CD14-positive monocyte (primary cell): ENCODE measurements around the gene ME3. TPM values are rescaled to one million over a fixed set of nuclear protein-coding genes. Genes with fewer than 3 reads are reported as not detected.
"Not testable (repeated sequence)": the region's sequence is repeated elsewhere in the genome, so short reads cannot be mapped to it uniquely, and the experiment has no call there.

Experiments
- DNase-seq, 3 donors: peaks; one replicate each; pipeline ENCODE4 v3.0.0-alpha.2; 2011 to 2022
- H2AFZ ChIP-seq: 2 replicates; pipeline ENCODE4 v1.6.0; 2012; ENCODE audit warnings: mild to moderate bottlenecking, low read depth, low read length, inconsistent platforms; ENCODE audit not compliant: insufficient read depth, poor library complexity, severe bottlenecking
- H3K27ac ChIP-seq, 2 donors: 1 replicate in 1 of 2; 2 replicates in 1 of 2; pipeline ENCODE4 v1.5.1; 2012 to 2013; ENCODE audit warnings: low read length in 2 of 2, control low read depth in 1 of 2, inconsistent platforms in 1 of 2, low read depth in 1 of 2, mild to moderate bottlenecking in 1 of 2
- H3K27me3 ChIP-seq, 2 donors: one replicate each; pipeline versions ENCODE4 v1.6.0 to v1.6.1; 2011 to 2013; ENCODE audit warnings: low read length in 2 of 2; ENCODE audit not compliant: control insufficient read depth in 2 of 2, insufficient read depth in 2 of 2
- H3K36me3 ChIP-seq, 2 donors: replicated peaks in 1 of 2; 1 replicate in 1 of 2; 2 replicates in 1 of 2; pipeline versions ENCODE4 v1.5.1 to v1.6.1; 2012 to 2013; ENCODE audit warnings: low read length in 2 of 2, control low read depth in 1 of 2, inconsistent platforms in 1 of 2, mild to moderate bottlenecking in 1 of 2; ENCODE audit not compliant: insufficient read depth in 2 of 2, control insufficient read depth in 1 of 2
- H3K4me1 ChIP-seq, 2 donors: 1 replicate in 1 of 2; 2 replicates in 1 of 2; pipeline versions ENCODE4 v1.5.1 to v1.6.1; 2012 to 2013; ENCODE audit warnings: low read length in 2 of 2, control low read depth in 1 of 2, inconsistent platforms in 1 of 2, mild to moderate bottlenecking in 1 of 2, moderate library complexity in 1 of 2; ENCODE audit not compliant: insufficient read depth in 2 of 2, control insufficient read depth in 1 of 2
- H3K4me2 ChIP-seq: replicated peaks from 2 replicates; pipeline ENCODE3; 2012; ENCODE audit warnings: low read length, moderate library complexity, mild to moderate bottlenecking; ENCODE audit not compliant: poor library complexity, severe bottlenecking; ENCODE audit errors: extremely low read depth
- H3K4me3 ChIP-seq, 3 experiments: fragments of 200-600 bp in 1 of 3; sonication (generic) in 1 of 3; replicated peaks in 1 of 3; 1 replicate in 2 of 3; 2 replicates in 1 of 3; pipeline ENCODE4 v1.5.1; 2011 to 2013; ENCODE audit warnings: low read length in 3 of 3, mild to moderate bottlenecking in 3 of 3, control low read depth in 2 of 3, low read depth in 2 of 3, inconsistent platforms in 1 of 3, moderate library complexity in 1 of 3
- H3K79me2 ChIP-seq: 2 replicates; pipeline ENCODE4 v1.6.0; 2012; ENCODE audit warnings: mild to moderate bottlenecking, control low read depth, inconsistent platforms, low read length, moderate library complexity; ENCODE audit not compliant: insufficient read depth
- H3K9ac ChIP-seq: 2 replicates; pipeline ENCODE4 v1.6.0; 2017; ENCODE audit warnings: low read length, mild to moderate bottlenecking; ENCODE audit not compliant: insufficient read depth, poor library complexity, severe bottlenecking
- H3K9me3 ChIP-seq, 2 donors: replicated peaks in 1 of 2; 1 replicate in 1 of 2; 2 replicates in 1 of 2; pipeline versions ENCODE4 v1.5.1 to v1.6.1; 2012 to 2013; ENCODE audit warnings: low read length in 2 of 2, control low read depth in 1 of 2; ENCODE audit not compliant: control insufficient read depth in 1 of 2, insufficient read depth in 1 of 2
- H4K20me1 ChIP-seq: 2 replicates; pipeline ENCODE4 v1.6.0; 2012; ENCODE audit warnings: mild to moderate bottlenecking, low read length, control low read depth, moderate library complexity; ENCODE audit not compliant: insufficient read depth
- H3K27ac Mint-ChIP-seq, 7 donors: one replicate each; pipeline ENCODE4 v1.8.0; 2020; ENCODE audit warnings: mild to moderate bottlenecking in 7 of 7, mixed read lengths in 7 of 7, moderate library complexity in 6 of 7, inconsistent platforms in 2 of 7
- H3K27me3 Mint-ChIP-seq, 3 donors: one replicate each; pipeline ENCODE4 v1.8.0; 2021 to 2022; ENCODE audit warnings: low read depth in 3 of 3, mild to moderate bottlenecking in 3 of 3, mixed read lengths in 3 of 3, moderate library complexity in 3 of 3, inconsistent platforms in 1 of 3
- H3K36me3 Mint-ChIP-seq, 2 donors: one replicate each; pipeline ENCODE4 v1.8.0; 2020; ENCODE audit warnings: mixed read lengths in 2 of 2, inconsistent platforms in 1 of 2, mild to moderate bottlenecking in 1 of 2
- H3K4me1 Mint-ChIP-seq: one replicate; pipeline ENCODE4 v1.8.0; 2020; ENCODE audit warnings: mild to moderate bottlenecking, mixed read lengths
- H3K4me3 Mint-ChIP-seq, 2 donors: one replicate each; pipeline ENCODE4 v1.8.0; 2020; ENCODE audit warnings: mild to moderate bottlenecking in 2 of 2, mixed read lengths in 2 of 2, moderate library complexity in 1 of 2
- H3K9me3 Mint-ChIP-seq, 7 donors: one replicate each; pipeline ENCODE4 v1.8.0; 2020 to 2022; ENCODE audit warnings: mixed read lengths in 7 of 7, mild to moderate bottlenecking in 6 of 7, moderate library complexity in 6 of 7, inconsistent platforms in 2 of 7
- CTCF ChIP-seq: fragments of 200-600 bp; IDR thresholded peaks from one replicate; pipeline ENCODE4 v1.8.0; 2022; ENCODE audit warnings: antibody characterized with exemption, mild to moderate bottlenecking
- WGBS: methylation state at CpG from one replicate; pipeline ENCODE4 v1.1.5; 2013; ENCODE audit warnings: missing lambda C conversion rate; ENCODE audit not compliant: insufficient coverage; 5-methylcytosine and 5-hydroxymethylcytosine counted together
- intact Hi-C, 2 donors: fragments of 100-400 bp; cut with micrococcal nuclease; formaldehyde crosslinking; loops; one replicate each; pipeline versions ENCODE4 v1.15.0 to v1.15.1; 2023
- polyA plus RNA-seq, 3 donors: library from polyadenylated mRNA; depleted of rRNA in 1 of 3; unstranded in 2 of 3; stranded (reverse) in 1 of 3; fragments of 300-500 nt in 2 of 3; fragments of >200 nt in 1 of 3; fragmentation: Illumina TruSeq in 2 of 3; gene quantifications; 1 replicate in 2 of 3; 2 replicates in 1 of 3; pipeline ENCODE4 v1.2.3, GENCODE V29; 2012 to 2021

ME3 gene
- polyA plus RNA-seq, 3 donors = 0.31 to 3.0 (median 0.42) TPM

DNA sequence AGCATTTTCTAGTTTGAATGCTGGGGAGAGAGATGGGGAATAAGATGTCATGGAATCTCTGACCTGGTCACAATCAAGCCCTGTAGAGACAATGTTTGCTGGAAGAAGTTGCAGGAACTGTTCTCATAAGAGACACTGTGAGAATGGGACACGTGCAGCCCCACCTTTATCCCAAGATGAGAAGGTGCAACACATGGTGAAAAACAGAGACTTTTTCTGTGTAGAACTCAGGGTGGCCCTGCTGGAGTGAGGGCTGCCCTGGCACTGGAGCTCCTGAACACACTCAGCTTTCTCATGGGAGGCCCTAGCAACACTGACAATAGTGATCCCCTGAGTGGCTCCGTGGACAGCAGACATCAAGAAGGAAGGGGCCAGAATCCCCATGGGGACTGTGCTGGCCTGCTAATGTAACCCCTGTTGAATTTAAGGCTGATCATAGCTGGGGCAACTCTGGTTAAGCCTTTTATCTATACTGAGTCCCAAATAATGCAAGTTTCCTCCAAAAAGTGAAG lies 106.6 kb downstream of the ME3 start:
- Mint-ChIP-seq H3K27me3 (no peaks in the 10 kb centered on the region), H3K9me3 (peaks cover 0 to 6% (median 3%) of the 10 kb centered on the region in 7 donors), H3K4me1 (no peaks in the 10 kb centered on the region), H3K36me3 (no peaks in the 10 kb centered on the region), H3K27ac (no peak overlapping the region), H3K4me3 (no peak overlapping the region)
- no peak for TF ChIP-seq CTCF
- H4K20me1 ChIP-seq = no peaks in the 10 kb centered on the region
- no peak overlapping the region for H3K9ac ChIP-seq
- DNase-seq = no peak
- H3K4me1 ChIP-seq = no peaks in the 10 kb centered on the region
- H3K79me2 ChIP-seq = no peaks in the 10 kb centered on the region
- H3K4me2 ChIP-seq = no peak overlapping the region
- H3K36me3 ChIP-seq = no peaks in the 10 kb centered on the region
- H3K27ac ChIP-seq = no peak overlapping the region
- no peak overlapping the region for H2AFZ ChIP-seq
- H3K4me3 ChIP-seq = no peak overlapping the region
- intact Hi-C loops = no loop called here
- WGBS = no CpG with 5 or more reads among the region's 2 CpGs
- H3K27me3 ChIP-seq = no peaks in the 10 kb centered on the region
- no peaks in the 10 kb centered on the region for H3K9me3 ChIP-seq

DNA sequence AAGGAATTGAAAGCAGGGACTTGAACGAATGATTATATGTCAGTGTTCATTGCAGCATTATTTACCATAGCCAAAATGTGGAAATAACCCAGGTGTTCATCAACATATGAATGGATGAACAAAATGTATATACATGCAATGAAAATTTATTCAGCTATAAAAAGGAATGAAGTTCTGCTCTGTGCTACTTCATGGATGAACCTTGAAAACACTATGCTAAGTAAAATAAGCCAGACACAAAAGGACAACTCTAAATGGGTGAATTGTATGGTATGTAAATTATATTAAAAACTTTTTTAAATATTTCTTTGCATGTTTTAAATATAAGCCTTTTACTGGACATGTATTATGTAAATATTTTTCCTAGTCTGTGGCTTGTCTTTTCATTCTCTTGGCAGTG lies 107.0 kb downstream of the ME3 start:
- H2AFZ ChIP-seq = no peak overlapping the region
- no peak overlapping the region for H3K9ac ChIP-seq
- no peak for TF ChIP-seq CTCF
- Mint-ChIP-seq H3K27me3 (no peaks in the 10 kb centered on the region), H3K4me1 (no peaks in the 10 kb centered on the region), H3K36me3 (no peaks in the 10 kb centered on the region), H3K9me3 (peaks cover 0 to 7% (median 3%) of the 10 kb centered on the region in 7 donors), H3K4me3 (no peak overlapping the region), H3K27ac (no peak overlapping the region)
- no peaks in the 10 kb centered on the region for H3K9me3 ChIP-seq
- intact Hi-C loops = no loop called here
- WGBS = no CpG with 5 or more reads among the region's 1 CpG
- no peaks in the 10 kb centered on the region for H3K36me3 ChIP-seq
- H3K4me3 ChIP-seq = no peak overlapping the region
- H3K27ac ChIP-seq = no peak overlapping the region
- H3K4me2 ChIP-seq = no peak overlapping the region
- H3K79me2 ChIP-seq = no peaks in the 10 kb centered on the region
- H4K20me1 ChIP-seq = no peaks in the 10 kb centered on the region
- no peak for DNase-seq
- H3K27me3 ChIP-seq = no peaks in the 10 kb centered on the region
- no peaks in the 10 kb centered on the region for H3K4me1 ChIP-seq

GRCh38 chr11:86562842-86563241 lies 109.6 kb downstream of the ME3 start:
- DNase-seq, H3K9ac ChIP-seq, H3K27me3 ChIP-seq, H4K20me1 ChIP-seq, H3K79me2 ChIP-seq, H3K4me2 ChIP-seq, H3K27me3 Mint-ChIP-seq, H3K4me3 Mint-ChIP-seq, H3K27ac Mint-ChIP-seq, H2AFZ ChIP-seq, H3K9me3 ChIP-seq, H3K36me3 ChIP-seq, H3K4me3 ChIP-seq, H3K4me1 Mint-ChIP-seq, intact Hi-C loops, H3K4me1 ChIP-seq, H3K27ac ChIP-seq, H3K9me3 Mint-ChIP-seq, H3K36me3 Mint-ChIP-seq: not testable (repeated sequence)
- WGBS = no CpG with 5 or more reads among the region's 2 CpGs
